OCI-LY3 (cell line): Measurements from ENCODE around the gene IL21R.
"Not testable (repeated sequence)": the region's sequence is repeated elsewhere in the genome, so short reads cannot be mapped to it uniquely, and the experiment has no call there.

ENCODE experiments used
- H2AFZ ChIP-seq: fragments of 200-600, 300-600 bp; shearing (Covaris generic); 2 replicates; pipeline ENCODE4 v1.6.0; 2014; ENCODE audit warnings: antibody characterized with exemption, low read depth, low read length
- H3K27ac ChIP-seq: fragments of 200-600, 300-600 bp; sonication (generic); 2 replicates; pipeline ENCODE4 v1.5.1; 2014; ENCODE audit warnings: mild to moderate bottlenecking, low read length, moderate library complexity, mixed read lengths
- H3K27me3 ChIP-seq: fragments of 200-600, 300-600 bp; sonication (generic); 2 replicates; pipeline ENCODE4 v1.6.1; 2014; ENCODE audit warnings: low read depth, low read length, mixed read lengths
- H3K36me3 ChIP-seq: fragments of 200-600, 300-600 bp; sonication (generic); replicated peaks from 2 replicates; pipeline ENCODE3; 2014; ENCODE audit warnings: low read depth, low read length, mixed read lengths
- H3K4me1 ChIP-seq: fragments of 300-600, 200-600 bp; sonication (generic); 2 replicates; pipeline ENCODE4 v1.6.1; 2014; ENCODE audit warnings: low read length, mixed read lengths
- H3K4me2 ChIP-seq: fragments of 200-600, 300-600 bp; sonication (generic); 2 replicates; pipeline ENCODE4 v1.6.1; 2014; ENCODE audit warnings: low read length, mixed read lengths
- H3K4me3 ChIP-seq: fragments of 300-600, 200-600 bp; sonication (generic); 2 replicates; pipeline ENCODE4 v1.5.1; 2014; ENCODE audit warnings: antibody characterized with exemption, mild to moderate bottlenecking, low read length, moderate library complexity
- H3K79me2 ChIP-seq: fragments of 300-600, 200-600 bp; shearing (Covaris generic); 2 replicates; pipeline ENCODE4 v1.6.1; 2014; ENCODE audit warnings: mild to moderate bottlenecking, low read length, mixed read lengths
- H3K9ac ChIP-seq: fragments of 300-600, 200-600 bp; shearing (Covaris generic); 2 replicates; pipeline ENCODE4 v1.6.0; 2014; ENCODE audit warnings: mild to moderate bottlenecking, low read length, moderate library complexity
- H3K9me3 ChIP-seq: fragments of 200-600, 300-600 bp; shearing (Covaris generic); 2 replicates; pipeline ENCODE4 v1.6.1; 2014; ENCODE audit warnings: low read length, mixed read lengths; ENCODE audit not compliant: insufficient read depth
- H4K20me1 ChIP-seq: fragments of 200-600, 300-600 bp; sonication (generic); 2 replicates; pipeline ENCODE4 v1.6.1; 2016; ENCODE audit warnings: low read length, mixed read lengths; ENCODE audit not compliant: insufficient read depth
- CTCF ChIP-seq: fragments of 200-600, 300-600 bp; sonication (generic); IDR thresholded peaks from 2 replicates; pipeline ENCODE4 v1.5.1; 2014; ENCODE audit warnings: antibody characterized with exemption, low read length, low read depth
- EZH2phosphoT487 ChIP-seq: fragments of 200-600 bp; shearing (Covaris generic); IDR thresholded peaks from 2 replicates; pipeline ENCODE4 v1.6.1; 2018; ENCODE audit warnings: antibody characterized with exemption, mixed run types, low read depth

IL21R gene

GRCh38 chr16:27455700-27456099 is 53.7 kb downstream of the IL21R start:
- Histone ChIP-seq H3K4me2 (no peak overlapping the region), H4K20me1 (no peaks in the 10 kb centered on the region), H3K27ac (no peak overlapping the region), H3K79me2 (0 out of 2 replicates have a peak, but pooled peaks cover 4% of the 10 kb centered on the region), H3K4me3 (no peak overlapping the region), H2AFZ (no peak overlapping the region), H3K36me3 (peaks cover 31% of the 10 kb centered on the region), H3K4me1 (peaks cover 53% of the 10 kb centered on the region), H3K9ac (no peak overlapping the region), H3K9me3 (peaks cover 4% of the 10 kb centered on the region; the same call in 1 of the 2 replicates), H3K27me3 (no peaks in the 10 kb centered on the region)
- no peak for TF ChIP-seq EZH2phosphoT487
- TF ChIP-seq CTCF = no peak

GRCh38 chr16:27457605-27457900 is 55.6 kb downstream of the IL21R start:
- not testable (repeated sequence) for H2AFZ ChIP-seq, H4K20me1 ChIP-seq, H3K27me3 ChIP-seq, H3K27ac ChIP-seq, H3K79me2 ChIP-seq, H3K4me2 ChIP-seq, H3K9ac ChIP-seq, H3K4me3 ChIP-seq, H3K9me3 ChIP-seq
- peaks cover 37% of the 10 kb centered on the region for H3K4me1 ChIP-seq
- H3K36me3 ChIP-seq = peaks cover 17% of the 10 kb centered on the region

- Histone ChIP-seq H3K4me3 (no peak overlapping the region), H3K36me3 (peaks cover 10% of the 10 kb centered on the region), H3K9ac (no peak overlapping the region), H3K9me3 (peaks cover 4% of the 10 kb centered on the region; the same call in 1 of the 2 replicates), H3K27me3 (no peaks in the 10 kb centered on the region), H3K4me2 (no peak overlapping the region), H3K79me2 (no peaks in the 10 kb centered on the region), H3K4me1 (peaks cover 29% of the 10 kb centered on the region), H4K20me1 (no peaks in the 10 kb centered on the region), H3K27ac (no peak overlapping the region), H2AFZ (no peak overlapping the region)
- TF ChIP-seq EZH2phosphoT487 = no peak
- no peak for TF ChIP-seq CTCF
Observed at GRCh38 chr16:27458258-27458657, 56.3 kb downstream of the IL21R start.

GRCh38 chr16:27458987-27459688 is 57.2 kb downstream of the IL21R start:
- peaks cover 9% of the 10 kb centered on the region for H3K36me3 ChIP-seq

More at GRCh38 chr16:27458987-27459688, 57.2 kb downstream of the IL21R start:
- H3K27ac ChIP-seq = no peak overlapping the region
- H2AFZ ChIP-seq = no peak overlapping the region
- TF ChIP-seq CTCF (no peak), EZH2phosphoT487 (no peak)
- no peaks in the 10 kb centered on the region for H3K79me2 ChIP-seq
- no peaks in the 10 kb centered on the region for H4K20me1 ChIP-seq
- H3K4me1 ChIP-seq = peaks cover 24% of the 10 kb centered on the region
- H3K27me3 ChIP-seq = no peaks in the 10 kb centered on the region
- no peak overlapping the region for H3K4me2 ChIP-seq
- H3K9ac ChIP-seq = no peak overlapping the region
- H3K9me3 ChIP-seq = no peaks in the 10 kb centered on the region
- no peak overlapping the region for H3K4me3 ChIP-seq
